ENCODE measurements around the gene CSF3R.

GRCh38 chr1:36529769-36530260 is 47.1 kb upstream of the CSF3R start:
- TF ChIP-seq, protein P1, sequence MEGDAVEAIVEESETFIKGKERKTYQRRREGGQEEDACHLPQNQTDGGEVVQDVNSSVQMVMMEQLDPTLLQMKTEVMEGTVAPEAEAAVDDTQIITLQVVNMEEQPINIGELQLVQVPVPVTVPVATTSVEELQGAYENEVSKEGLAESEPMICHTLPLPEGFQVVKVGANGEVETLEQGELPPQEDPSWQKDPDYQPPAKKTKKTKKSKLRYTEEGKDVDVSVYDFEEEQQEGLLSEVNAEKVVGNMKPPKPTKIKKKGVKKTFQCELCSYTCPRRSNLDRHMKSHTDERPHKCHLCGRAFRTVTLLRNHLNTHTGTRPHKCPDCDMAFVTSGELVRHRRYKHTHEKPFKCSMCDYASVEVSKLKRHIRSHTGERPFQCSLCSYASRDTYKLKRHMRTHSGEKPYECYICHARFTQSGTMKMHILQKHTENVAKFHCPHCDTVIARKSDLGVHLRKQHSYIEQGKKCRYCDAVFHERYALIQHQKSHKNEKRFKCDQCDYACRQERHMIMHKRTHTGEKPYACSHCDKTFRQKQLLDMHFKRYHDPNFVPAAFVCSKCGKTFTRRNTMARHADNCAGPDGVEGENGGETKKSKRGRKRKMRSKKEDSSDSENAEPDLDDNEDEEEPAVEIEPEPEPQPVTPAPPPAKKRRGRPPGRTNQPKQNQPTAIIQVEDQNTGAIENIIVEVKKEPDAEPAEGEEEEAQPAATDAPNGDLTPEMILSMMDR (IDR thresholded peaks at IDR 0.05; ENCODE audit: insufficient read depth, low read length): no peak
- TF ChIP-seq REST (IDR thresholded peaks at IDR 0.05; ENCODE audit: insufficient replicate concordance, low read depth) (no peak), POLR2AphosphoS5 (IDR thresholded peaks at IDR 0.05; ENCODE audit: low read depth) (no peak), SPI1 (IDR thresholded peaks at IDR 0.05; ENCODE audit: borderline replicate concordance, low read depth) (no peak)
